GM12878 (cell line): ENCODE data around the gene GABRR1. TPM values are rescaled to one million over a fixed set of nuclear protein-coding genes. Genes with fewer than 3 reads are reported as not detected.

Source experiments
- CHD1 ChIP-seq: IDR thresholded peaks from 2 replicates; pipeline ENCODE4 v1.6.1; 2012; ENCODE audit warnings: low read depth, low read length, improper control_type of control experiment
- GATAD2B ChIP-seq: fragments of 450-650 bp; conservative IDR thresholded peaks from 2 replicates; pipeline ENCODE4 v1.6.1; 2017; ENCODE audit warnings: low read depth, mild to moderate bottlenecking, moderate library complexity
- MYC ChIP-seq: IDR thresholded peaks from 2 replicates; pipeline ENCODE4 v1.6.1; 2011; ENCODE audit warnings: mild to moderate bottlenecking, low read length, moderate library complexity, inconsistent platforms; ENCODE audit not compliant: insufficient read depth, insufficient replicate concordance, insufficient read length, severe bottlenecking
- NFYB ChIP-seq: IDR thresholded peaks from 2 replicates; pipeline ENCODE4 v1.6.1; 2011; ENCODE audit warnings: low read depth, mild to moderate bottlenecking, low read length, improper control_type of control experiment, moderate library complexity; ENCODE audit not compliant: insufficient read depth
- PML ChIP-seq: IDR thresholded peaks from 2 replicates; pipeline ENCODE4 v1.6.1; 2012; ENCODE audit warnings: low read length, inconsistent platforms
- USF2 ChIP-seq: IDR thresholded peaks from 2 replicates; pipeline ENCODE4 v1.6.1; 2011; ENCODE audit warnings: low read depth, low read length, improper control_type of control experiment, borderline replicate concordance
- YY1 ChIP-seq: IDR thresholded peaks from 2 replicates; pipeline ENCODE4 v1.6.1; 2011; ENCODE audit warnings: low read depth, mild to moderate bottlenecking, low read length
- ZBTB33 ChIP-seq: fragments of 450-650 bp; IDR thresholded peaks from 2 replicates; pipeline ENCODE4 v1.6.1; 2017; ENCODE audit warnings: mild to moderate bottlenecking
- ZBTB40 ChIP-seq: fragments of 450-650 bp; IDR thresholded peaks from 2 replicates; pipeline ENCODE4 v1.6.1; 2016; ENCODE audit warnings: mild to moderate bottlenecking, moderate library complexity, borderline replicate concordance
- polyA plus RNA-seq, 11 experiments: library from polyadenylated mRNA; depleted of rRNA in 4 of 11; unstranded in 6 of 11; stranded (reverse) in 5 of 11; fragments of >200 nt; fragmentation: Nextera tagmentation in 4 of 11; fragmentation: Illumina TruSeq in 1 of 11; extraction: Ambion mirVana in 4 of 11; extraction: Trizol in 1 of 11; gene quantifications; 1 replicate in 1 of 11; 2 replicates in 10 of 11; pipeline versions ENCODE4 v1.2.1 to v1.2.3, GENCODE V29; 2011 to 2016; ENCODE audit warnings: inconsistent platforms in 2 of 11, missing spikeins in 2 of 11, low read depth in 1 of 11
- total RNA-seq, 4 experiments: library from RNA; depleted of rRNA in 3 of 4; stranded (reverse); fragments of >200 nt in 3 of 4; fragmentation: Illumina TruSeq in 1 of 4; extraction: Trizol in 1 of 4; gene quantifications; 2 replicates each; pipeline versions ENCODE4 v1.2.1 to v1.2.3, GENCODE V29; 2013 to 2021

The GABRR1 gene
- total and polyA plus RNA-seq, 10 of the 15 experiments (the other 5 are each of a cell fraction or from before 2014, with no cell fraction given) = not detected

- TF ChIP-seq ZBTB33 (no peak), NFYB (no peak), MYC (no peak), USF2 (no peak), YY1 (no peak), PML (no peak), GATAD2B (no peak), CHD1 (no peak), ZBTB40 (no peak)
These were observed 26.4 kb downstream of the GABRR1 start (continued) for GRCh38 chr6:89190741-89191140.
